Measurements from ENCODE around the gene GPR3.

Gene GPR3

DNA sequence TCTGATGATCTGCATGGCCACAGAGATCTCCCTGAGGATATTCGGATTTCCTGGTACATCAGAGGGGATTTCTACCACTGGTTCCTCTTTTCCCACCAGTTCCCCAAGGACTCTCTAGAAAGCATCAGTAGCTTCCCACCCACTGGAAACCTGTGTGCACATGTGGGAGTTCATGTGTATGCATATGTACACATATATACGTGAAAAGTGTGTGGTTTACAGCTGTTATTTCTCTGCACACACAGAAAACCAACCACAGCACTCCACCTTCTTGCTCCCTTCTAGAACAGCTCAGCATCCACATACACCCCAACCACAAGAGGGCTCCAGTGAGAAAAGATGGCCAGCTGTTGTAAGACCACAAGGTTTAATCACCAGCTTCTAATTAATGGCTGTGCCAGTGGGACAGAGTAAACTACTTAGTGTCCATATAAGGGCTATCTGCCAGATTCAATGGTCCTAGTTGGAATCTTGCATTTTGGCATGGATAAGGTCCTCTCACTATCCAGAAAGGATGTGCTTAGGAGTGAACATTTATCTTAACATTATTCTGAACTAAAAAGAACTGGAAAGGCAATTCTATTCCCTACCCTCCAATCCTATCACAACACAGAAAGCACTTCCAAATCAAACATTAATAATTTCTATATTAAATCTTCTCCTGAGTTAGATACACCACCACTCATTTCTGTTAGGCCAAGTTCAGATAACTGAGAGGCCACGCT is 24.1 kb downstream of the GPR3 start:
- CTCF ChIA-PET, result interaction anchor here (0.7 to 13.5 kb wide), 25 partner anchors 10 to 276 kb away, joined by 3 to 119 read pairs (median 5); partner anchors contain the start of gene AHDC1
- 50% methylated on average over 1 of the region's 3 CpGs for WGBS (ENCODE audit: insufficient coverage)
- H3K27ac ChIP-seq (ENCODE audit: insufficient read depth in 1 of 2, low read depth in 1 of 2, low read length in 2 of 2, poor library complexity in 1 of 2, severe bottlenecking in 2 of 2), result peak overlapping the region in 1 of 2 experiments; percentile 17

DNA sequence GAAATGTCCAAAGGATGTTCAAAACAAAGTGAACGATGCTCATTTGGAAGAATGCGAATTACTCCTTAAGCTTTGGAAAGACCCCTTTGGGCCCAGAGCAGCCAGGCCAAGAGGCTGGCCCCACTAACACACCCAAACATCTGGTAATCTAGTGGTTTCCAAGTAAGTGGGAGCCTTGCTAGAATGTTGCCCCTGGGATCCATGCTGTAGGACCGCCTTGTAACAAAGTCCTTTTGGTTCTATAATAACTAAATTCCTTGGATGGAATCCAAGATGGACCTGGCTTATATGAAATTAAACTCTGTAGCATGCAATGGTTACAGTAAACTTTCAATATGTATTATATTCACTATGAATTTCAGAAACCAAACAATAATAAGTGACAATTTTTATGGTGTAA is 25.3 kb downstream of the GPR3 start:
- no peaks in the 10 kb centered on the region for H3K9me3 ChIP-seq (ENCODE audit: control extremely low read depth in 1 of 5, control insufficient read depth in 4 of 5, insufficient read depth in 2 of 5, low read depth in 1 of 5, low read length in 4 of 5)
- CTCF ChIA-PET, result interaction anchor here (1.1 to 13.5 kb wide), 6 partner anchors 9 to 227 kb away, joined by 3 to 119 read pairs (median 5); no protein-coding TSS in a partner anchor
- H3K4me3 ChIP-seq (ENCODE audit: control insufficient read depth in 1 of 7, extremely low read depth in 1 of 7, insufficient read depth in 4 of 7, low read depth in 2 of 7, low read length in 6 of 7), result no peak overlapping the region
- H3K4me1 ChIP-seq (ENCODE audit: control extremely low read depth in 1 of 4, control insufficient read depth in 4 of 4, insufficient read depth in 4 of 4, low read length in 3 of 4), result peaks cover 4 to 36% (median 19%) of the 10 kb centered on the region in 4 experiments
- H3K27me3 ChIP-seq (replicated peaks in 2 of 5; ENCODE audit: control insufficient read depth in 4 of 5, insufficient read depth in 5 of 5, low read length in 4 of 5), result no peaks in the 10 kb centered on the region
- 93% methylated on average over 2 of the region's 3 CpGs for WGBS (ENCODE audit: insufficient coverage)
- H3K36me3 ChIP-seq (ENCODE audit: control insufficient read depth in 4 of 4, insufficient read depth in 4 of 4, low read length in 3 of 4), result peaks cover 26 to 60% (median 44%) of the 10 kb centered on the region in 4 experiments
- H3K27ac ChIP-seq (ENCODE audit: insufficient read depth in 1 of 2, low read depth in 1 of 2, low read length in 2 of 2, poor library complexity in 1 of 2, severe bottlenecking in 2 of 2), result peak overlapping the region in 1 of 2 experiments; percentile 17
- no peak for DNase-seq
- POLR2A ChIA-PET, result interaction anchor here (0.6 kb wide), 1 partner anchor 13 kb away, joined by 3 read pairs; no protein-coding TSS in a partner anchor

More for the DNA sequence above, 24.1 kb downstream of the GPR3 start:
- no peaks in the 10 kb centered on the region for H3K27me3 ChIP-seq (replicated peaks in 2 of 5; ENCODE audit: control insufficient read depth in 4 of 5, insufficient read depth in 5 of 5, low read length in 4 of 5)
- no peak overlapping the region for H3K4me3 ChIP-seq (ENCODE audit: control insufficient read depth in 1 of 7, extremely low read depth in 1 of 7, insufficient read depth in 4 of 7, low read depth in 2 of 7, low read length in 6 of 7)
- POLR2A ChIA-PET, result interaction anchor here (0.6 kb wide), 1 partner anchor 13 kb away, joined by 12 read pairs; no protein-coding TSS in a partner anchor
- H3K36me3 ChIP-seq (ENCODE audit: control insufficient read depth in 4 of 4, insufficient read depth in 4 of 4, low read length in 3 of 4), result peaks cover 35 to 71% (median 53%) of the 10 kb centered on the region in 4 experiments
- peaks cover 4 to 29% (median 14%) of the 10 kb centered on the region in 4 experiments for H3K4me1 ChIP-seq (ENCODE audit: control extremely low read depth in 1 of 4, control insufficient read depth in 4 of 4, insufficient read depth in 4 of 4, low read length in 3 of 4)
- no peaks in the 10 kb centered on the region for H3K9me3 ChIP-seq (ENCODE audit: control extremely low read depth in 1 of 5, control insufficient read depth in 4 of 5, insufficient read depth in 2 of 5, low read depth in 1 of 5, low read length in 4 of 5)
- peak; percentile 84 to 93 (median 92) for DNase-seq

DNA sequence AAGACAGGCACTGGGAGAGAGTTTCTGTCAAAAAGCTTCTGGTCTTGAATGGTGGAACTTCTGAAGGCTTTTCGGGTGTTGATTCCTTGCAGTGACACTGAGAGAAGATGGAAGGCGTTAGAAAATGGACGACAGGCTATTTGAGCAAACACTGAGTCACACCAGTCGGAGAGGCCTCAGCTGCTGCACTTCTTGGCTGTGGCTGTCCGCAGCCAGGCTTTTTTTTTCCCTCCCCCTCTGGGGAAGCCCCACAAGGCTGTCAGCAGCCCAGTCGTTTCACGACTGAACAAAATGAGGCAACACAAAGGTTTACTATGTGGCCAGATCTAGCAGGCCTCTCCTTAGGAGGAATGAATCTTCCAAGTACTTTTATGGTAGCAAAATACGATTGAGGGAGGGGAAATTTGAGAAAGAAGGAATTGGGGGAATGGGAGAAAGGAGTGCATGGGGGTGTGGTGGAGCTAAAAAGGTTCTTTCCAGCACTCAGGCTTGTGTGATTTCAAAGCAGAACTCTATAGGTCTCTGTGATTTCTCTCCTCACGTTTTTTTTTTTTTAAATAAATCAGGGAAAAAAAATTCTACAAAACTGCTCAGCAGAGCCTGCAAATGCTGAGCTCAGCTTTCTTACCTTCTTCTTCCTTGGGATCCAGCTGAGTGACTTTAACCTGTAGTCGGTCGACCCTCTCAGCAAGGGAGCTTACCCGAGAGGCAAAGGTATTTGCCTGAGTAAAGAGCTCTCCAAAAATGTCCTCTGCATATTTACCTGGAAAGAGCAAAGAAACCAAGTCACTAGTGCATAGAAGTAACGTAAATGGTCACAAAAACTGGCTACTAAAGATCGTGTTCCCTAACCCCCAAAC is 26.1 kb downstream of the GPR3 start:
- no peak overlapping the region for H3K4me3 ChIP-seq (ENCODE audit: control insufficient read depth in 1 of 7, extremely low read depth in 1 of 7, insufficient read depth in 4 of 7, low read depth in 2 of 7, low read length in 6 of 7)
- no peak overlapping the region for H3K27ac ChIP-seq (ENCODE audit: insufficient read depth in 1 of 2, low read depth in 1 of 2, low read length in 2 of 2, poor library complexity in 1 of 2, severe bottlenecking in 2 of 2)
- WGBS (ENCODE audit: insufficient coverage), result 84% methylated on average over 10 of the region's 14 CpGs
- H3K9me3 ChIP-seq (ENCODE audit: control extremely low read depth in 1 of 5, control insufficient read depth in 4 of 5, insufficient read depth in 2 of 5, low read depth in 1 of 5, low read length in 4 of 5), result no peaks in the 10 kb centered on the region
- CTCF ChIA-PET, result interaction anchor here (1.1 to 13.5 kb wide), 5 partner anchors 8 to 226 kb away, joined by 3 to 119 read pairs (median 4); no protein-coding TSS in a partner anchor
- no peaks in the 10 kb centered on the region for H3K27me3 ChIP-seq (replicated peaks in 2 of 5; ENCODE audit: control insufficient read depth in 4 of 5, insufficient read depth in 5 of 5, low read length in 4 of 5)
- POLR2A ChIA-PET, result interaction anchor here (0.6 to 0.9 kb wide), 2 partner anchors 12 to 18 kb away, joined by 3 read pairs; no protein-coding TSS in a partner anchor
- no peak for DNase-seq
- H3K36me3 ChIP-seq (ENCODE audit: control insufficient read depth in 4 of 4, insufficient read depth in 4 of 4, low read length in 3 of 4), result peaks cover 18 to 51% (median 35%) of the 10 kb centered on the region in 4 experiments
- peaks cover 4 to 41% (median 23%) of the 10 kb centered on the region in 4 experiments for H3K4me1 ChIP-seq (ENCODE audit: control extremely low read depth in 1 of 4, control insufficient read depth in 4 of 4, insufficient read depth in 4 of 4, low read length in 3 of 4)

DNA sequence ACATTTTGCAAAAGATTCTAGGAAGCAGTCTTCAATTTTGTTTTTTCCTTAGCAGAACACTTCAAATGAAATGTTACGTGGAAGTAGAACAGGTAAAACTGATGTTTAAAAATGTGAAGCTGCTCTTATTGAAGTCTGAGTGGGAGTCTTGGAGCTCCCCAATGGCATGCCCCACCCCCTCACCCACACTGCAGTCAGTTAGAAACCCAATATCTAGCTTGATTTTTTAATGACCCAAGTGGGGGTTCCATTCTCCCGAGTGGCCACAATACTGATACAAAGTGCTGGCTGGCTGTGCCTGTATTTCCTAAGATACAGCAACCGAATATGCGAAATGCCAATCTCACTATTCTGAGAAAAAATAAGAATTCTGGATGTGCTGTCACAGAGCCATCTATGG is 31.3 kb downstream of the GPR3 start:
- Histone ChIP-seq H3K9me3 (ENCODE audit: control extremely low read depth in 1 of 5, control insufficient read depth in 4 of 5, insufficient read depth in 2 of 5, low read depth in 1 of 5, low read length in 4 of 5) (no peaks in the 10 kb centered on the region), H3K36me3 (ENCODE audit: control insufficient read depth in 4 of 4, insufficient read depth in 4 of 4, low read length in 3 of 4) (peaks cover 0 to 20% (median 10%) of the 10 kb centered on the region in 4 experiments), H3K4me1 (ENCODE audit: control extremely low read depth in 1 of 4, control insufficient read depth in 4 of 4, insufficient read depth in 4 of 4, low read length in 3 of 4) (peaks cover 19 to 70% (median 54%) of the 10 kb centered on the region in 4 experiments), H3K27ac (ENCODE audit: insufficient read depth in 1 of 2, low read depth in 1 of 2, low read length in 2 of 2, poor library complexity in 1 of 2, severe bottlenecking in 2 of 2) (peak overlapping the region in 1 of 2 experiments; percentile 39), H3K27me3 (replicated peaks in 2 of 5; ENCODE audit: control insufficient read depth in 4 of 5, insufficient read depth in 5 of 5, low read length in 4 of 5) (no peaks in the 10 kb centered on the region), H3K4me3 (ENCODE audit: control insufficient read depth in 1 of 7, extremely low read depth in 1 of 7, insufficient read depth in 4 of 7, low read depth in 2 of 7, low read length in 6 of 7) (no peak overlapping the region)
- ChIA-PET POLR2A (no interaction called here), CTCF (interaction anchor here (0.6 to 9.8 kb wide), 8 partner anchors 9 to 184 kb away, joined by 3 to 119 read pairs (median 5); no protein-coding TSS in a partner anchor)
- no peak for DNase-seq
- 96% methylated on average over 3 of the region's 4 CpGs for WGBS (ENCODE audit: insufficient coverage)

DNA sequence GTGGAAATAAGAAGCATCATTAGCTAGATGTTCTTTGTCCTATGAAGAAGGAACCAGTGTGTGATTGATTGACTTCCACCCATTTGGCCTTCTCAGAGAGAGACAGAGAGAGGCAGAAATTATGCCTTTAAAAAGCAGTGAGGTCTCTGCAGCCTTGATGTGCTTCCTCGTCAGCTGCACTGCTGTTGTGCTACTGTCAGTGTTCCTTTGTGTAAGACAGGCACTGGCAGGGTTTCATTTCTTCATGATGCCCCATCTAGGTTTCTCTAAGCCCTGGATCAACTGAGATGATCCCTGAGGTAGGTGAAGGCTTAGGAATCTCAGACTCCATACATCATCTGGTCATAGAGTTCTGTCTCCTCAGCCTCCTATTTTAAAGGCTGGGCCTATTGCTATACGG is 34.9 kb downstream of the GPR3 start:
- POLR2A ChIA-PET, result interaction anchor here (0.5 kb wide), 2 partner anchors 23 to 26 kb away, joined by 3 to 4 read pairs; no protein-coding TSS in a partner anchor
- peaks cover 0 to 19% (median 6%) of the 10 kb centered on the region in 4 experiments for H3K36me3 ChIP-seq (ENCODE audit: control insufficient read depth in 4 of 4, insufficient read depth in 4 of 4, low read length in 3 of 4)
- peak overlapping the region in 4 of 7 experiments; percentile 20 to 68 (median 38) for H3K4me3 ChIP-seq (ENCODE audit: control insufficient read depth in 1 of 7, extremely low read depth in 1 of 7, insufficient read depth in 4 of 7, low read depth in 2 of 7, low read length in 6 of 7)
- WGBS (ENCODE audit: insufficient coverage), result no CpG with 5 or more reads among the region's 2 CpGs
- H3K9me3 ChIP-seq (ENCODE audit: control extremely low read depth in 1 of 5, control insufficient read depth in 4 of 5, insufficient read depth in 2 of 5, low read depth in 1 of 5, low read length in 4 of 5), result no peaks in the 10 kb centered on the region
- H3K4me1 ChIP-seq (ENCODE audit: control extremely low read depth in 1 of 4, control insufficient read depth in 4 of 4, insufficient read depth in 4 of 4, low read length in 3 of 4), result peaks cover 43 to 91% (median 82%) of the 10 kb centered on the region in 4 experiments
- DNase-seq, result peak in 1 of 3 donors; percentile 33
- CTCF ChIA-PET, result interaction anchor here (0.8 to 9.8 kb wide), 16 partner anchors 12 to 235 kb away, joined by 3 to 119 read pairs (median 4); no protein-coding TSS in a partner anchor
- no peaks in the 10 kb centered on the region for H3K27me3 ChIP-seq (replicated peaks in 2 of 5; ENCODE audit: control insufficient read depth in 4 of 5, insufficient read depth in 5 of 5, low read length in 4 of 5)
- peak overlapping the region in 1 of 2 experiments; percentile 79 for H3K27ac ChIP-seq (ENCODE audit: insufficient read depth in 1 of 2, low read depth in 1 of 2, low read length in 2 of 2, poor library complexity in 1 of 2, severe bottlenecking in 2 of 2)

DNA sequence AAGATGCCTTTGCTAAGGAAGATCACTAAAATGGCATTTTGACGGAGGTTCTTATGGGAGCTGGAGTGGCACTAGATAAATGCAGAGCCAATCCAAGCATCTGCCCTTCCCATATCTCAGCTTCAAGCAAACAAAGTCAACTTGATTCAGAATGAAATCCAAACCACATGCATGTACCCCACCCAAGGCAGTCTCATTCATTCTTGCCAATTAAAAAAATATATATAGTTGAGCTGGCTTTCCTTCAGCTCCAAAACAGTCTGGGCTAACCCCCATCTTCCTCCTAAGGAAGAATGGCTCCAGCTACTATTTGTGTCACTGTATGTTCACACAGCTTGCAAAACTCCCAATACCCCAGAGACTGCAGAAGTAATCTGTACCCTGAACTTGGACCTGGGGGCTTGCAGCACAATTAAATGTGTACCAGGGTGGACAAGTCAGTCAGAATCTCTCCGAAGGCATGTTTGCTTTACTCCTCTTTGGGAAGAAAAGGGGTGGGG is 35.4 kb downstream of the GPR3 start:
- POLR2A ChIA-PET, result interaction anchor here (0.5 to 1.8 kb wide), 3 partner anchors 11 to 25 kb away, joined by 3 to 6 read pairs (median 4); no protein-coding TSS in a partner anchor
- Histone ChIP-seq H3K36me3 (ENCODE audit: control insufficient read depth in 4 of 4, insufficient read depth in 4 of 4, low read length in 3 of 4) (peaks cover 0 to 19% (median 6%) of the 10 kb centered on the region in 4 experiments), H3K4me3 (ENCODE audit: control insufficient read depth in 1 of 7, extremely low read depth in 1 of 7, insufficient read depth in 4 of 7, low read depth in 2 of 7, low read length in 6 of 7) (peak overlapping the region in 5 of 7 experiments; percentile 11 to 68 (median 43)), H3K27me3 (replicated peaks in 2 of 5; ENCODE audit: control insufficient read depth in 4 of 5, insufficient read depth in 5 of 5, low read length in 4 of 5) (no peaks in the 10 kb centered on the region), H3K9me3 (ENCODE audit: control extremely low read depth in 1 of 5, control insufficient read depth in 4 of 5, insufficient read depth in 2 of 5, low read depth in 1 of 5, low read length in 4 of 5) (no peaks in the 10 kb centered on the region), H3K4me1 (ENCODE audit: control extremely low read depth in 1 of 4, control insufficient read depth in 4 of 4, insufficient read depth in 4 of 4, low read length in 3 of 4) (peaks cover 46 to 90% (median 85%) of the 10 kb centered on the region in 4 experiments), H3K27ac (ENCODE audit: insufficient read depth in 1 of 2, low read depth in 1 of 2, low read length in 2 of 2, poor library complexity in 1 of 2, severe bottlenecking in 2 of 2) (peak overlapping the region; percentile 71 to 79)
- CTCF ChIA-PET, result interaction anchor here (0.8 to 9.8 kb wide), 16 partner anchors 11 to 235 kb away, joined by 3 to 119 read pairs (median 4); no protein-coding TSS in a partner anchor
- no CpG with 5 or more reads among the region's 2 CpGs for WGBS (ENCODE audit: insufficient coverage)
- no peak for DNase-seq
